HuH-7 (cell line): ENCODE measurements around the gene PLEKHA7.
A peak's percentile ranks its signal among the peaks of the same experiment; 100 is the strongest.

ENCODE experiments used
- DNase-seq: peaks from one replicate; pipeline ENCODE4 v3.0.0; 2011; ENCODE audit warnings: low spot score

PLEKHA7 gene

GRCh38 chr11:16738193-16738946 lies 275.8 kb downstream of the PLEKHA7 start, which contains the start of gene C11orf58:
TSS of gene C11orf58 (plus strand) at chr11:16738647. CDS start at chr11:16738779, 132 bp downstream.
- DNase-seq = peak; percentile 52

DNA sequence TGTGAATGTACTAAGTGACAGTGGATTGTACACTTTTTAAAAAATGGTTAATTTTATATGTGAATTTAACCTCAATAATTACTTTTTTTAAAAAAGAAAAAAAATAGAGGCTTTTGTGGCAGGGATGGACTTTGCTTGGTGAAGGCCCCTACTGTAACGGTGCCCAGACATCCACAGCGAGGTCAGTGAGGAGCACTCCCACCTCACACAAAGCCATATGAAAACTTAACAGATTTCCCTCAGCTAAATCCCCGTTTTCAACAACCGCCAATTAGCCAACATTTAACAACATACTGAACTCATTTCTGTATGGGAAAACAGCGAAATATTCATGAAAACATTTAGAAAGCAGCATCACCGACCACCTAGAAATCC lies 276.4 kb downstream of the PLEKHA7 start:
- no peak for DNase-seq
